HCT116 (cell line): ENCODE results near the gene ZFP92. TPM values are rescaled to one million over a fixed set of nuclear protein-coding genes. Genes with fewer than 3 reads are reported as not detected.

ENCODE experiments used
- ATAC-seq: fragments of 200-7000 bp; cut with Tn5 transposase; 2 replicates; pipeline ENCODE4 v1.9.1; 2020; ENCODE audit warnings: mild to moderate bottlenecking, moderate library complexity
- BruUV-seq: library from RNA; stranded (reverse); fragments of 400-500 nt; replicated peaks from 2 replicates; lab custom pipeline; 2021; lab: Mats Ljungman, UMichigan
- CTCF ChIA-PET: fragments of 300-600 bp; sonication (Branson Sonifier 250); formaldehyde crosslinking; loops from one replicate; lab custom pipeline; 2021; ENCODE audit warnings: antibody characterized with exemption; lab: Charles Lee
- POLR2A ChIA-PET: fragments of 300-600, 350-600 bp; sonication (Branson Sonifier 250); formaldehyde crosslinking; loops from one replicate; lab custom pipeline; 2021; ENCODE audit warnings: antibody characterized with exemption; lab: Charles Lee
- RAD21 ChIA-PET, 2 experiments: fragments of 300-600 bp; sonication (Branson Sonifier 250); formaldehyde crosslinking; loops; one replicate each; lab custom pipeline; 2023; ENCODE audit warnings: low total read pairs in 2 of 2; ENCODE audit not compliant: uncharacterized antibody in 2 of 2, unreplicated experiment in 2 of 2, low non-redundant PET in 1 of 2; lab: Charles Lee
- DNase-seq: peaks from one replicate; pipeline ENCODE4 v3.0.0-alpha.2; 2010; ENCODE audit warnings: low read depth, low spot score
- H2AFZ ChIP-seq: fragments of 200-600 bp; shearing (Covaris generic), sonication (generic); 2 replicates; pipeline ENCODE4 v1.6.1; 2017; ENCODE audit warnings: low read depth, mixed run types, mixed read lengths, antibody characterized with exemption, low read length; ENCODE audit not compliant: poor library complexity, severe bottlenecking
- H3K27ac ChIP-seq: 2 replicates; pipeline ENCODE4 v1.5.1; 2012; ENCODE audit warnings: low read depth, low read length
- H3K27me3 ChIP-seq: fragments of 200-600 bp; sonication (generic); 2 replicates; pipeline ENCODE4 v1.6.1; 2016; ENCODE audit warnings: mixed run types, low read length, mixed read lengths; ENCODE audit not compliant: insufficient read depth
- H3K36me3 ChIP-seq, 2 experiments: fragments of 200-500 bp in 1 of 2; fragments of 200-600 bp in 1 of 2; sonication (Bioruptor generic) in 1 of 2; sonication (generic) in 1 of 2; 2 replicates each; pipeline versions ENCODE4 v1.5.1 to v1.6.1; 2014 to 2016; ENCODE audit warnings: low read length in 2 of 2, inconsistent platforms in 1 of 2, mixed read lengths in 1 of 2, mixed run types in 1 of 2; ENCODE audit not compliant: insufficient read depth in 2 of 2, control insufficient read depth in 1 of 2
- H3K4me1 ChIP-seq, 2 experiments: fragments of 200-600 bp in 1 of 2; sonication (generic) in 1 of 2; 2 replicates each; pipeline versions ENCODE4 v1.5.1 to v1.6.1; 2012 to 2017; ENCODE audit warnings: low read length in 2 of 2, inconsistent platforms in 1 of 2, mild to moderate bottlenecking in 1 of 2, mixed read lengths in 1 of 2, mixed run types in 1 of 2, moderate library complexity in 1 of 2; ENCODE audit not compliant: insufficient read depth in 2 of 2, control insufficient read depth in 1 of 2
- H3K4me2 ChIP-seq: fragments of 200-600 bp; sonication (generic); 2 replicates; pipeline ENCODE4 v1.6.1; 2017; ENCODE audit warnings: mixed run types, low read length, mixed read lengths
- H3K4me3 ChIP-seq, 2 experiments: fragments of 200-600 bp in 1 of 2; sonication (generic) in 1 of 2; replicated peaks in 1 of 2; 2 replicates each; pipeline ENCODE4 v1.5.1; 2011 to 2016; ENCODE audit warnings: low read length in 2 of 2, control low read depth in 1 of 2, low read depth in 1 of 2, mild to moderate bottlenecking in 1 of 2, mixed read lengths in 1 of 2, mixed run types in 1 of 2
- H3K79me2 ChIP-seq: fragments of 200-600 bp; sonication (generic); 2 replicates; pipeline ENCODE4 v1.6.1; 2017; ENCODE audit warnings: mild to moderate bottlenecking, mixed run types, low read length, moderate library complexity, mixed read lengths; ENCODE audit not compliant: insufficient read depth
- H3K9ac ChIP-seq: fragments of 200-600 bp; sonication (generic); 2 replicates; pipeline ENCODE4 v1.6.1; 2016; ENCODE audit warnings: low read length, mixed read lengths
- H3K9me2 ChIP-seq: fragments of 200-600 bp; sonication (generic), shearing (Covaris generic); 2 replicates; pipeline ENCODE4 v1.6.1; 2017; ENCODE audit warnings: mixed run types, mild to moderate bottlenecking, moderate library complexity; ENCODE audit not compliant: insufficient read depth
- H3K9me3 ChIP-seq, 2 experiments: fragments of 200-500 bp in 1 of 2; fragments of 200-600 bp in 1 of 2; sonication (Bioruptor generic) in 1 of 2; sonication (generic) in 1 of 2; 2 replicates each; pipeline ENCODE4 v1.6.1; 2014 to 2017; ENCODE audit warnings: low read length in 2 of 2, mixed read lengths in 2 of 2, inconsistent platforms in 1 of 2, low read depth in 1 of 2, mild to moderate bottlenecking in 1 of 2, mixed run types in 1 of 2, moderate library complexity in 1 of 2; ENCODE audit not compliant: control insufficient read depth in 1 of 2, insufficient read depth in 1 of 2
- H4K20me1 ChIP-seq: fragments of 200-600 bp; sonication (generic), shearing (Covaris generic); 2 replicates; pipeline ENCODE4 v1.6.1; 2017; ENCODE audit warnings: mixed run types, mild to moderate bottlenecking, moderate library complexity; ENCODE audit not compliant: insufficient read depth
- CEBPB ChIP-seq: IDR thresholded peaks from 2 replicates; pipeline ENCODE4 v1.6.1; 2012; ENCODE audit warnings: low read depth
- EGR1 ChIP-seq: IDR thresholded peaks from 2 replicates; pipeline ENCODE4 v1.6.1; 2012; ENCODE audit warnings: low read depth
- ELF1 ChIP-seq: IDR thresholded peaks from 2 replicates; pipeline ENCODE4 v1.6.1; 2012; ENCODE audit warnings: low read depth, borderline replicate concordance
- EZH2 ChIP-seq: fragments of 200-600 bp; sonication (generic); IDR thresholded peaks from 2 replicates; pipeline ENCODE4 v1.6.1; 2017; ENCODE audit warnings: antibody characterized with exemption, mixed run types
- EZH2phosphoT487 ChIP-seq: fragments of 200-600 bp; IDR thresholded peaks from 2 replicates; pipeline ENCODE4 v1.6.1; 2018; ENCODE audit warnings: antibody characterized with exemption, borderline replicate concordance
- FOSL1 ChIP-seq: IDR thresholded peaks from 2 replicates; pipeline ENCODE4 v1.6.1; 2012; ENCODE audit warnings: low read depth
- POLR2A ChIP-seq: IDR thresholded peaks from 2 replicates; pipeline ENCODE4 v1.7.0; 2011; ENCODE audit warnings: borderline replicate concordance; ENCODE audit not compliant: insufficient read depth, insufficient read length; ENCODE audit errors: extremely low read depth
- POLR2AphosphoS5 ChIP-seq: IDR thresholded peaks from 2 replicates; pipeline ENCODE4 v1.6.1; 2011; ENCODE audit warnings: mild to moderate bottlenecking, low read depth, low read length, moderate library complexity
- TCF7L2 ChIP-seq: IDR thresholded peaks from 2 replicates; pipeline ENCODE4 v1.7.0; 2011; ENCODE audit warnings: borderline replicate concordance, inconsistent platforms; ENCODE audit not compliant: insufficient read depth, insufficient read length; ENCODE audit errors: extremely low read depth
- YY1 ChIP-seq: IDR thresholded peaks from 2 replicates; pipeline ENCODE4 v1.6.1; 2011; ENCODE audit warnings: low read length, low read depth, moderate library complexity, mild to moderate bottlenecking; ENCODE audit not compliant: insufficient replicate concordance; ENCODE audit errors: extremely low read depth
- ZNF274 ChIP-seq: fragments of 200-500 bp; sonication (Bioruptor generic); IDR thresholded peaks from 2 replicates; pipeline ENCODE4 v1.6.1; 2014; ENCODE audit warnings: mild to moderate bottlenecking, low read depth, low read length, inconsistent platforms
- intact Hi-C: fragments of 100-400 bp; cut with micrococcal nuclease; formaldehyde crosslinking; loops from 2 replicates; pipeline ENCODE4 v1.10.0; 2022
- total RNA-seq: library from RNA; stranded (reverse); gene quantifications from one replicate; pipeline ENCODE4 v1.2.1, GENCODE V29; 2021; ENCODE audit not compliant: unreplicated experiment
- TF ChIP-seq, protein P1 (sequence below): IDR thresholded peaks from 2 replicates; pipeline ENCODE4 v1.6.1; 2012; ENCODE audit warnings: low read depth
- TF ChIP-seq, protein P2 (sequence below): IDR thresholded peaks from 2 replicates; pipeline ENCODE4 v1.6.1; 2012

Gene ZFP92
- total RNA-seq, 1 experiment from 2014 or later: not detected

DNA sequence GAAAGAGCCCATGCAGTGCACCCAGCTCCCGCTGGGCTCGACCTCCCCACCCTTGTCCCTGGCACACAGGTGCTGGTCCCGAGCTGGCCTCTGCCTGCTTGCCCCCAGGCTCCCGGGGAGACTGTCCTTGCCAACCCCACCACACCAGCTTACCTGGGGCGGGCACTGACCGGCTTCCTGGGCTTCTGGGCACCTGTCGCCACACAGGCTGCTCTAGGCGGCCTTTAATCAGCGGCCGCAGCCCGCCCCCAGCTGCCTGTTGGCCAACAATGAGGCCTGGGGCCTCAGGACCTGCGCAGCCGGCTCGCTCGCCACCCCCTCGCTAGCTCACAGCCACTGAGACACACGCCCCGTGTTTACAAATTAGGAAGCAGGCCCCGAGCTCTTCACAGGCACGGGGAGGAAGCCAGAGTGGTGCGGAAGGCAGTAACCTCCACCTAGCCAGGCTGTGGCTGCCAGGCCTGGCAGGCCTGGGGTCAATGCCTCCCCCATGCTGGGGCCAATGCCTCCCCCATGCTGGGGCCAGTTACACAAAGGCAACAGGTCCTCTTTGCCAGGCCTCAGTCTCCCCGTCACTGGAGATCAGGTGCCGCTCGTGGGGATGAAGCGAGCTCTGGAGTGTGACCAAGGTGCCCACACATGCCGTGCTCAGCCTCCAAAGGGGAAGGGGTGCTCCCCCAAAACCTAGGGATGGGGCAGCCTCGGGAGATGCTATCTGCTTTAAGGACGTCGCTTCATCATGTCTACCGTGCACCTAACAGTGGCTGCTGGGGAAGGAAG, 34.8 kb downstream of the ZFP92 start, which contains the start of gene TREX2:
TREX2 (minus strand) TSS at position 201 of the 780 bp plus-strand sequence. CDS start 626 bp downstream, outside the sequence.
- BruUV-seq: no TSS peak
- Histone ChIP-seq H3K27ac (no peak within 1 kb of the TSS), H2AFZ (no peak within 1 kb of the TSS), H3K9ac (no peak within 1 kb of the TSS), H3K9me3 (no peaks in the 10 kb centered on the region), H4K20me1 (no peaks in the 10 kb centered on the region)
- intact Hi-C loops: no loop called here
- TF ChIP-seq EGR1: no peak
- TF ChIP-seq, protein P1, sequence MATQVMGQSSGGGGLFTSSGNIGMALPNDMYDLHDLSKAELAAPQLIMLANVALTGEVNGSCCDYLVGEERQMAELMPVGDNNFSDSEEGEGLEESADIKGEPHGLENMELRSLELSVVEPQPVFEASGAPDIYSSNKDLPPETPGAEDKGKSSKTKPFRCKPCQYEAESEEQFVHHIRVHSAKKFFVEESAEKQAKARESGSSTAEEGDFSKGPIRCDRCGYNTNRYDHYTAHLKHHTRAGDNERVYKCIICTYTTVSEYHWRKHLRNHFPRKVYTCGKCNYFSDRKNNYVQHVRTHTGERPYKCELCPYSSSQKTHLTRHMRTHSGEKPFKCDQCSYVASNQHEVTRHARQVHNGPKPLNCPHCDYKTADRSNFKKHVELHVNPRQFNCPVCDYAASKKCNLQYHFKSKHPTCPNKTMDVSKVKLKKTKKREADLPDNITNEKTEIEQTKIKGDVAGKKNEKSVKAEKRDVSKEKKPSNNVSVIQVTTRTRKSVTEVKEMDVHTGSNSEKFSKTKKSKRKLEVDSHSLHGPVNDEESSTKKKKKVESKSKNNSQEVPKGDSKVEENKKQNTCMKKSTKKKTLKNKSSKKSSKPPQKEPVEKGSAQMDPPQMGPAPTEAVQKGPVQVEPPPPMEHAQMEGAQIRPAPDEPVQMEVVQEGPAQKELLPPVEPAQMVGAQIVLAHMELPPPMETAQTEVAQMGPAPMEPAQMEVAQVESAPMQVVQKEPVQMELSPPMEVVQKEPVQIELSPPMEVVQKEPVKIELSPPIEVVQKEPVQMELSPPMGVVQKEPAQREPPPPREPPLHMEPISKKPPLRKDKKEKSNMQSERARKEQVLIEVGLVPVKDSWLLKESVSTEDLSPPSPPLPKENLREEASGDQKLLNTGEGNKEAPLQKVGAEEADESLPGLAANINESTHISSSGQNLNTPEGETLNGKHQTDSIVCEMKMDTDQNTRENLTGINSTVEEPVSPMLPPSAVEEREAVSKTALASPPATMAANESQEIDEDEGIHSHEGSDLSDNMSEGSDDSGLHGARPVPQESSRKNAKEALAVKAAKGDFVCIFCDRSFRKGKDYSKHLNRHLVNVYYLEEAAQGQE: no peak
- TF ChIP-seq TCF7L2: no peak
- no peak for TF ChIP-seq FOSL1
- TF ChIP-seq EZH2: no peak
- no peak for TF ChIP-seq EZH2phosphoT487
- TF ChIP-seq, protein P2, sequence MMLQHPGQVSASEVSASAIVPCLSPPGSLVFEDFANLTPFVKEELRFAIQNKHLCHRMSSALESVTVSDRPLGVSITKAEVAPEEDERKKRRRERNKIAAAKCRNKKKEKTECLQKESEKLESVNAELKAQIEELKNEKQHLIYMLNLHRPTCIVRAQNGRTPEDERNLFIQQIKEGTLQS: no peak
- no peak for TF ChIP-seq YY1
- no peak for TF ChIP-seq POLR2A
- no peak for TF ChIP-seq ELF1
- TF ChIP-seq POLR2AphosphoS5: no peak
- TF ChIP-seq ZNF274: no peak
- no peak for TF ChIP-seq CEBPB
- TF ChIP-seq, all 23 proteins: peak for 0
- H3K4me1 ChIP-seq: peaks cover 0 to 7% of the 10 kb centered on the region in 2 experiments; a peak in 1 of 4 replicates
- DNase-seq (no peak), ATAC-seq (no peak)
- no peaks in the 10 kb centered on the region for H3K27me3 ChIP-seq
- CTCF ChIA-PET: no interaction called here
- no peak within 1 kb of the TSS for H3K4me2 ChIP-seq
- H3K79me2 ChIP-seq: no peaks in the 10 kb centered on the region
- POLR2A ChIA-PET: no interaction called here
- no peaks in the 10 kb centered on the region for H3K36me3 ChIP-seq
- RAD21 ChIA-PET: no interaction called here
- H3K4me3 ChIP-seq: no peak within 1 kb of the TSS
- H3K9me2 ChIP-seq: no peaks in the 10 kb centered on the region
